Activated naive CD4-positive, alpha-beta T cell treated with Interleukin-2 at 50 U/mL for 16 hours (primary cell): Measurements from ENCODE around the gene MVD.

ENCODE experiments used
- DNase-seq: peaks from one replicate; pipeline ENCODE4 v3.0.0-alpha.2; 2020

The MVD gene

DNA sequence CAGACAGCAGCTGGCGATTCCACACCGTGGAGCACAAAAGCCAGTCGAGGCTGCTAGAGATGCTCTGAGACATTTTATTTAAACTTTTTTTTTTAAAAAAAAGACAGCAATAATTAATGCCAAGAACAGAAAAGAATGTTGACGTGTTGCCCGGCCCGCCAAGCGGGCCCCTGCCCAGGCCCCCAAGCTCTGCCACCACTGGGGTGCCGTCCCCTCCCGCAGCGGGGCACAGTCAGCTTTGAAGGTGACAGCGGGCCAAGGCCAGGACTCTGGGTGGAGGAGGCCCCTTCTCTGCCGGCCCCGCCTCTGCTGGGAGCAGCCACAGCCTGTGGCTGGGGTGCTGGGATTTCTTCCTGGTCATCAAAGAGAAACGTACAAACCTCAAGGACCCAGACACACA, 33.5 kb upstream of the MVD start:
- no peak for DNase-seq

DNA sequence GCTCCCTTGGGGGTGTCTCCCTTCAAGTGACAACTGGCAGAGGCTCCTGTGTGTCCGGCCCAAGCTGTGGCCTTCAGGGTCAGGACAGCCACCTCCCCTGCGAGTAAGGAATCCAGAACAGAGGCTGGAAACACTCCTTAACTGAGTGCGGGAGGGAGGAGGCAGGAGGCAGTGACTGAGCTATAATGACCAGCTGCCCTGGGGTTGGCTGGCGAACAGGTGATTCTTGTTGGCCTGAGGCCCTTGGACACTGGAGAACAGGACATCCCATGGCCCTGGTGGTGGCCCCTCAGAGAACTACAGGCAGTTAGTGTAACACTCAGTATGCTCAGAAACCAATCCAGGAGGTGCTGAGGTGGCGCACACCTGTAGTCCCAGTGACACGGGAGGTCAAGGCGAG, 32.9 kb upstream of the MVD start:
- DNase-seq, result no peak

DNA sequence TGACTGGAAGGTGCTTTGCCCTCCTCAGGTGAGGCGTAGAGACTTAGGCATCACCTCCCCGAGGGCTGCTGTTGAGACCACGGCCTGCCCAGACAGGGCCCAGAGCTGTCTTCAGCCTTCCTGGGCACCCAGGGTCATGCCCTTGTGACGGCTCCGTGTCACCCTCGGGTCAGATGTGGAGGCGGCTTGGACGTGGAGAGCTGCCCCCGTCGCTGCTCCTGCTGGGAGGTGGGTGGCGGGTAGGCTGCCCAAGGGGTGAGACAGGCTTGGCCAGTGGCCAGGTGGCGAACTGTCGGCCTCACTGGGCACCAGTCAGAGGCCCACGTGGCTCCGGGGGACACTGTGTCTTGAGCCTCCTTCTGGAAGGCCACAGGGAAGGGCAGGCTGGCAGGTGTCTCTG, 32.3 kb upstream of the MVD start:
- DNase-seq, result no peak

DNA sequence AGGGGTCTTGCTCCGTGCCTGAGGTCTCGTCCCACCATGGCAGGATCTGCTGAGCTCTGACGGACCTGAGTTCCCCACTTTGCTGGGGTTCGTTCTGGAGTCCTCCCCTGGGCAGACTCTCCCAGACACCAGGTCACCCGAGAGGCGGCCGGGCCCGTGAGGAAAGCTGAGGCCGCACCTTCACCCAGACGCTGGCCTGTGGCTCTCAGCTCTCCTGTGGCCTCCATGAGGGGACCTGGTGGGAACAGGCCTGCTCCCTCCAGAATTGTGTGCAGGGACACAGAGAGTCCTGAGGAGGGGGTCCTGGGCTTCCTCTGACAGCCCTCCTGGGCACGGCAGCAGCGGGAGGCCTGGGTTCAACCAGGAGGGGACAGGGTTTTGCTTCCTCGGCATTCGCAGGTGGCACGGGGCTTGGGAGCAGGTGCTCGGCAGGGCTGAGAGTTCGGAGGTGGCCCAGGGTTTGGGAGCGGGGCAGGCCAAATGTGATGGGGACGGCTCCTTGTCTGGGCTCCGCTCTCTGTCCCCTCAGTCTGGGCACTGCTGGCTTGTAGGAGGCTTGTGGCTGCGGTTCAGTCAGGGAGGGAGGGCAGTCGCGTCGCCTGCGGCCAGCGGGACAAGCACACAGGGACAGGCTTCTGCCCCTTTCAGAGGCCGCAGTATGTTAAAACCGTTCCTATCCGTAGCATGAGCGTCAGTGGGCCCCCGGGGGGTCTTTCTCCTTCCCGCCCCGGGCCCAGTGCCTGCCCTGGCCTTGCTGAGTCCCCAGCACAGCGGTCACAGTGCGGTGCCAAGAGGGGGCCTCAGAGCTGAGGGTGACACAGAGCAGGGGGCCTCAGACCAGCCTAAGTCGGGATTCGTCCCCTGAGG, 31.6 kb upstream of the MVD start:
- no peak for DNase-seq

DNA sequence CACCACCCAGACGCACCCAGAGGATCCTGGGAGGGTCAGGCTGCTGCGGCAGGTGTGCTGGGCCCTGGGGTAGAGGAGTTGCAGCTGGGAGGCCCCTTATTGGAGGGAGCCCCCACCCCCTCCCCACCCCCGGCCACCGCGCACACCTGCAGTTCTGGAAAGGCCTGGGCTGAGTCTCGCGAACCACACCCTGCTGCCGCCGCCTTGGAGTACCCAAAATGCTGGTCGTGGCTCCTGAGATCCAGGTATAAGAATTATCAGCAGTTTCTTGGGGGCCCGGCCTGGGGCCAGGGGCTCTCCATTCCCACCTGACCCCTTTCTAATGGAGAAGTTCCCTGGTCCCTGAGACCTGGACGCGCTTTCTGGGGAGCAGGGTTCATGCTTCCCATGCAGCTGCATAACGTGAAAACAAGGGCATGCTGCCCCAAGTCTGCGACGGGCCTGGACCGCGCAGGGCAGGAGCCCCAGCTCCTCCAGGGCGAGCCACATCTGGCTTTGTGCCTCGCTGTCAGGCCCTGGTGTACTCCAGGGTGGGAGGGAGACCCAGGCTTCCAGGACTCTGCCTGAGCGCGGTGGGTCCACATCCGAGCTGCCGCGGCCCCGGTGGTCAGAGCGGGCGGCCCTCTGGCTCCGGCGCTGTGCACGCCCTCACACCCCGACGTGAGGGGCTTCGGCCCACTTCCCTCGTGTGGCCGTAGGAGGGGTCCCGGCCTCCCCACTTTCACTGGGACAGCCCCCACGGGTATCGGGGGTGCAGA, 30.7 kb upstream of the MVD start:
- no peak for DNase-seq

DNA sequence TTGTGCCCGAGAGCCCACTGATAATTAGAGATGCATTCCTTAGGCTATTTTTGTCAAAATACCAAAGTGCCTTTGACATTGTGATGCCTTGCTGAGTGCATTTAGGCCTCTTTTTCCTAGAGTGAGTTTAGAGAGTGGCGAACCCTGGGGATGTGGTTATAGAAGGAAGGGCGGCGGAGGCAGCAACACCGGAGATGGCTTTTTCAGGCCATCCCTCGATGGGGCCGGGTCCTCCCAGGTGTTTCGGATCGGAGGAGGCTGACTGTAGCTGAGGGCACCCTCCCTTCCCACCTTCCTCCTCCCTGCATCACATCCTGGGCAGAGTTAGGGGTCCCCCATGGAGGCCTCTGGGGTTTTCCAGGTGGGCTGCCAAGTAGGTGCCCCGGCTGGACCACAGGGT, 30.0 kb upstream of the MVD start:
- DNase-seq, result no peak

DNA sequence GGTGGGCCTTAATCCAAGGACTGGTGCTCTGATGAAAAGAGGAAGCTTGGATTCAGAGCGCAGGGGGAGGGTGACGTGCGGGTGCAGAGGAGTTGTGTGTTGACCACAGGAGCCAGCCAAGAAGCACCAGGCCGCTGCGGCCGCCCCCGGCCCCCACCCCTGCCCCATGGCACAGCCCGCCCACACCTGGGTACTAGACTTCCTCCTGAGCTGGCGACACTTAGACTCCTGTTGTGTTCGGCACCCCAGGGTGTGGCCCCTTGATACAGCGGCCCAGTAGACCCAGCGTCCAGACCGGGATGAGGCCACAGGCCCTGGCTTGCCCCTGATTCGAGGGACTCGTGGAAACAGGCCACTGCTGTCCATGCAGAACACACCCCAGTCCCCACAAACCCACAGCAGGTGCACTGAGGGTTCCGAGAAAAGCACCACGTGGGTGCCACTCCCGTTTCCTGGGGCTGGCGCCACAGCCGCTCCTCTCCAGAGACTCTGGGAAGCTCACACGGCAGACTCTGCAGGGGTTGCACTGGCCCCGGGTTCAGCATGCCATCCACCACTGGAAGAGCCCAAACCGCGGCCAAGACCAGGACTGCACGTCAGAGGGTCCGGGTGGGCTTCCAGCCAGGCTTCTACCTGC, 29.2 kb upstream of the MVD start:
- DNase-seq, result peak; percentile 32

DNA sequence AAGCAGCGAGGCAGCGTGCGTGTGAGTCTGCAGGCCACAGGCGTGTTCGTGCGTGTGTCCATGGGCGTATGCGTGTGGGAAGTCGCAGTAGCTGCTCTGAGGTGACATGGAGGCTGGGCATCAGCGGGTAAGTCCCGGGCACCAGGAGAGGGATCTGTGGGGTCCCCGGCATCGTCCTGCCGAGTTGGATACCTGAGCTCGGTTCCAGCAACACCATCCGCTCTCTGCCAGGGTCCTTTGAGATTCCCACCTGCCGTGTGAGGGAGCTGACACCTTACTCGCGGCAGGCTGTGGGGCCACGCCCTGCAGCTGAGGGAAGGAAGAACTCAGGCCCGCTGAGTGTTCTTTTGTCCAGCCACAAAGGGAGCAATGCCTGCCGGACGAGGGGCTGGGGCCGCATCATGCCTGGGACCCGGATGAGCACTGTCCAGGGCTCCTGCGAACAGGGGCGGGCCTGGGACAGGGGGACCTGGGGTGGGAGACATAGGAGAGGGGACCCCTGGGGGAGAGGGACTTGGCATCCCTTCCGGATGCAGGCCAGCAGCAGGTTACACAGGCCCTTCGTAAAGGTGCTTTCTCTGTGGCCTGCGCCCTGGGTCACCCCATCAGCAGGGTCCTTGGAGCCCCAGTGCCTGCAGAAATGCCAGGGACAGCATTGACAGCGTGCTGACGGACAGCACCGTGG, 28.4 kb upstream of the MVD start:
- no peak for DNase-seq

DNA sequence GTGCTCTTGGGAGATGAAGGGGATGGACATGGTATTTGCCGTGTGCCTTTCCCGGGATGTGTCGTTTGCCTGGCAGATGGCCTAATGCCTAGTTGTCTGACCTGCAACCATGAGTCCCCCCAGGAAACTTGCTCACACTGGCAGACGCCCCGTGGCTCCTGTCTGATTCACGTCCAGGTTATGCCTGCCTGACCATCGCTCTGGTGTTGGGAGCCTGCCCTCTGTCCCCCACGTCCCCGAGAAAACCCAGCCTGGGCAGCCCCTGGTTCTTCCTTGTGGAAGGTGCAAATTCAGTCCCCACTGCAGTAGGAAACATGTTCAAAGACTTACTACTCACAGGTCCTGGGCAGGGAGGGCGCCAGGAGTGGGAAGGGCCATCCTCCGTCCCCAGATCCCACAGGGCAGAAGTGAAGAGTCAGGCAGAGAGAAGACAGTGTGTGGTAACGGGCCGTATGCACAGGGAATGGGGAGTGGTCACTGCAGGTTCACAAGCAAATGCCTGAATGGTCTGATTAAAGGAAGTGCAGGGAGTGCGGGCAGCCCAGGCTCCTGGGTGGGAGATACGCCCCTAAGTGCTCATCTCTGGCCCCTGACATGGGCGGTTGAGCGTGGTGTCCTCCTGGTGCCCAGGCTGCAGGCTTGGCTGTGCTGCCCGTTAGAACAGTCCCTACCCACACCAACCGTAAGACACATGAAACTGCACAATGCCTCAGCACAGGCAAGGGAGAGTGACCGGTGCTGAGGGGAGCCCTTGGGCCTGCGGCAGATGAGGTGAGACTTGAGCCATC, 27.6 kb upstream of the MVD start:
- no peak for DNase-seq

DNA sequence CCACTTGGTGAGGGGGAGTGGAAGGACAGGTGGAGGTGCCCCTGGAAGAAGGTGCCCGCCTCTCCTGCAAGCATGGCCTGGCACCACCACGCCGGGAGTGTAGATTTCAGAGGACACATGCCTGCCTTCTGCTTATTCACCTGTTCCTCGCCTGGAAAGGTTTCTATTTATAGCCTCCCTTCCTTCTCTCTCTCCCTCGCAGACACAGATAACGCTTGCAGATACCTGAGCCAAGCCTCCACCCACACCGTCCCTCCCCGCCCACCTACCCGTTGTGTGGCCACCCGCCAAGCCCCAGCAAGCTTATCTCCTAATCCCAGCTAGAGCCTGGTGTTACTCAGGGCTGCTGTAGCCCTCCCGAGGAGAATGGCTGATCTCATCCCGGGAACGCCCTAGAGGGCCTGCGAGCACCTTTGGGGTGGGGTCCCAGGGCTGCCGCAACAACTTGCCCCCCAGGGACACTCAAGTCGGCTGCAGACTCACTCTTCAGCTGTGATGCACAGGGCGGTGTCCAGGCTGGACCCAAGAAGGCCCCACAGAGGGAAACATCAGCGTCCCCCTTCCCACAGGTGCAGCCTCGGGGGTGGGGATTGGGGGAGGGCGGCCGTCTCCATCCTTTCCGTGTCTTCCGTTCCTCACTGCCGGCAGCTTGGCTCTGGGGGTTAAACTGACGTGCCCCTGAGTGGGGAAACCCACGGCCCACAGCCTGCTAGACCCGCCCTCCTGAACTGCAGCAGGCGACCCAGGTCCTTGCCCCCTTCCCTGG, 25.3 kb upstream of the MVD start:
- DNase-seq, result no peak

DNA sequence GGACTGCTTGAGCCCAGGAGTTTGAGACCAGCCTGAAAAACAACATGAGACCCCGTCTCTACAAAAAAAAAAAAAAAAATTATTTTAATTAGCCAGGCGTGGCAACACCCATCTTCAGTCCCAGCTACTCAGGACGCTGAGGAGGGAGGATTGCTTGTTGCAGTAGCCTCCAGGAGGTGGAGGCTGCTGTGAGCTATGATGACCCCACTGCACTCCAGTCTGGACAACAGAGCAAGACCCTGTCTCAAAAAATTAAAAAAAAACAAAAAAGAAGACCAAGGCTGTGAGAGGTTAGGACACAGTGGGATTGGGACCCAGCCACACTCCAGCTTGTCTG, 24.8 kb upstream of the MVD start:
- DNase-seq, result no peak

DNA sequence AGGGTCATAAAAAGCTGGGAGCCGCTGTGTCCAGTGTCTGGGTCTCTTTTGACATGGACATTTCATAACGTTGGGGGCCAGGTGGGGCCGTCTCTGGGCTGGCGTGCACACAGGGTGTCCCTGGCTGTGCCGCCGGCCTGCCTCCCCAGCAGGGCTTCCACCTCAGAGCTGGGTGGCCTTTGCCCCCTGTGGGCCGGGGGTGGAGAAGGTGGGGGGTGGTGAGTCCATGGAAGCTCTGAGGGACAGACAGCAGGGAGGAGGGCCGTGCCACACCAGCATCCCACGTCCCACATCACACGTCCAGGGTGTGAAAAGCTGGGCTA, 24.3 kb upstream of the MVD start:
- DNase-seq, result no peak

DNA sequence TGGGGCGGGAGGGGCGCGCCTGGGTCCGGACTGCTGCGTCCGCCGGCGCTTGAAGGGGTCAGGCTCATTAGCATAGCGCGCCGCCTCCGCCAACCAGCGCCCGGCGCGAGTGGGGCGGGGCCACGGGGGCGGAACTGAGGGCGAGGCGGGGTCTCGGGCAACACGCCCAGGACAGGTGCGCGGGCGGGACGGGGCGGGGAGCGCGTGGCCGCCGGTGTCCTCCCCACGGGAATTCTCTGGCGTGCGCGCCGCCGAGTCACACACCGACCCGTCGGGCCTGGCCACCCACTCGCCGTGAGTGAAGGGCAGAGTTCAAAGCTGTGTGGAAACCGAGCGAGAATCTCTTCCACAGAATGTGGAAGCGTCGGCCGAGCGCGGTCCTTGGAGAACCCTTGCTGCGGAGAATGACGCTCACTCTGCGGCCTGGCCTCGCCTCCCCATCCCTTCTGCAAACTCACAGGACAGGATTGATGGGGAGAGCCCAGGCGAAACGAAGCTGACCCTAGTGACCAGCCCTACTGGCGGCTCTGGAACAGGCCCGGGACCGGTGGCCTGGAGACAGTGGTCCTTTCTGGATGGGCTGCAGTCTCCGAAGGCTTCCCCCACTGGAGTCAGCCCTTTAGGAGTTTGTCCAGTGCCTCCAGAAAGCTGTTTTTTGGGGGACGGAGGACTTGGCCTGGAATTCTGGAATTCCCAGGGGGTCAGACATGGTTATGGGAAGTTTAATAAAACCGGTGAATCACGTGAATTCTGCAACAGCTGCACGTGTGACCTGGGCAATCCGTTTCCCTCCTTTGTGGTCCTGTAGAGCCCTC, 23.8 kb upstream of the MVD start, which contains the start of gene SNAI3:
SNAI3 (minus strand) TSS at position 69 of the 815 bp plus-strand sequence. CDS start 101 bp downstream, outside the sequence.
- DNase-seq, result peak; percentile 90

DNA sequence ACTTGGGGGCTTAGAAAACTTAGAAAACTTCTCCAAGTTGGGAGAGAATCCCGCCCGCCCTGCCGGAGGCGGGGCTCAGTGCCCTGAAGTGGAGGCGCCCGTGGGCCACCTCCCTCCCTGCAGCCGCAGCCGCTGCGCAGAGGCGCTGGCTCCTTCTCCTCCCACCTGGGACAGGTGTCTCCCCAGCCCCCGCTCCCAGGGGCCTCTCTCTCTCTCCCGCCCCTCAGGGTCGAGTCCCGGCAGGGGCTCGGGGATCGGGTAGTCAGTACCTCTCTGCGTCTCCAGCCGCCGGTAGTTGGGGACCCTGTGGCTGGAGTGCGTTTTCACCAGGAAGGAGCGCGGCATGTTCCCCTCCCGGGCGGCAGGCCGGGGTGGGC, 23.2 kb upstream of the MVD start:
- peak; percentile 50 for DNase-seq

DNA sequence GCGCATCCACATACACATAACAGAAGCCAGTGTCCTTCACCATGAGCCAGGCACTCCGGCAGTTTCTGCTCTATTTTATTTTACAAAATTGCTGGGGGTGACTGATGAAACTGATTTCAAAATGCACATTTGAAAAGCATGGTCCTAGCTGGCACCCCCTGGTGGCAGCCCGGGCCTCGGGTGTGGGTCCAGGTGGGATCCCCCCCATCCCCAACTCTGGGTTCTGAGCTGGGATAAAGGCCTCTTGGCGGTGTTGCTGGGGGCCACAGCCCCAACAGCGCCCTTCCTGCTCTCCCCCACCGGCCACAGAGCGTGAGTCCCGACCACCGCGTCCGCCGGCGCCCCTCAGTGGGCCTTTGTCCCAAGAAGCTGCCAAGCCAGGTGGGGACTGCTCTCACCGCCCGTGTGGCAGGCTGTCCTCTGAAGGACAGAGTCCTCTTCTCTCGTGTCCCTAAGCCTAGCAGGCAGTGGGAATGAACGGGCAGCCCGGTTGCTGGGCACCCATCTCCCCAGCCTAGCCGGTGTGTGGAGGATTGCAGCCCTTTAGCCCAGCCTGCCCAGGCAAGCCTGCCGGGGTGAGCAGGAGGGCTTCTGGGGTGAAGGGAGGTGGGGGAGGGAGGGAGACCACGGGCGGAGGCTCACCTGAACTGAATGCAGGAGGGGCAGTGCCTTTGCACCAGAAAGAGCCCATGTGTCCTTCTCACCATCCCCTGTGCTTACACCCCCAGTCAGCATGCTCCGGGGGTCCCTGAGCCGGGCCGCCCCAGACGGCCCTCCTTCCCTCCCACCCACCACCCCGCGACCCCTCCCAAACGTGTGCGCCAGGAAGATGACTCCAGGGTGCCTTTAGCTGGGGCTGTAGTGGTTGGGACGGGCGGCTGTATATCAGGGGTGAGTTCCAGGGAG, 22.5 kb upstream of the MVD start:
- DNase-seq, result peak; percentile 73

DNA sequence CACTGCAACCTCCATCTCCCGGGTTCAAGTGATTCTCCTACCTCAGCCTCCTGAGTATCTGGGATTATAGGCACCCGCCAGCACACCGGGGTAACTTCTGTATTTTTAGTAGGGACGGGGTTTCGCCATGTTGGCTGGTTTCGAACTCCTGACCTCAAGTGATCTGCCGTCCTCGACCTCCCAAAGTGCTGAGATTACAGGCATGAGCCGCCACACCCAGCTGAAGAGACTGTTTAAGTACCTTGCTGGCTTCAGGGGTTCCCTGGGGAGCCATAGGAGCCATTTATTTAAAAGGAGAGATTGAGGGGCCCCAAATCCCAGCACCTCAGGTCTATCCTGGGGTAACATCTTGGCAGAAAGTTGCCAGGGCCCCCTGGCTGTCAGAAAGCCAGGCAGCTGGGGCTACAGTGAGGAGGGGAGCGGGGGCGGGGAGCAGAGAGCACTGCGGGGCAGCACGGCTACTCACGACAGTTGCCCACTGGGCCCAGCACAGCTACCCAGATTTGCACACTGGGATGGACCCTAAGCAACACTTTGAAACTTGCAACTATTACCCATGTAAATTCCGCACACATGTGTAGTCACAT, 21.8 kb upstream of the MVD start:
- DNase-seq, result no peak

DNA sequence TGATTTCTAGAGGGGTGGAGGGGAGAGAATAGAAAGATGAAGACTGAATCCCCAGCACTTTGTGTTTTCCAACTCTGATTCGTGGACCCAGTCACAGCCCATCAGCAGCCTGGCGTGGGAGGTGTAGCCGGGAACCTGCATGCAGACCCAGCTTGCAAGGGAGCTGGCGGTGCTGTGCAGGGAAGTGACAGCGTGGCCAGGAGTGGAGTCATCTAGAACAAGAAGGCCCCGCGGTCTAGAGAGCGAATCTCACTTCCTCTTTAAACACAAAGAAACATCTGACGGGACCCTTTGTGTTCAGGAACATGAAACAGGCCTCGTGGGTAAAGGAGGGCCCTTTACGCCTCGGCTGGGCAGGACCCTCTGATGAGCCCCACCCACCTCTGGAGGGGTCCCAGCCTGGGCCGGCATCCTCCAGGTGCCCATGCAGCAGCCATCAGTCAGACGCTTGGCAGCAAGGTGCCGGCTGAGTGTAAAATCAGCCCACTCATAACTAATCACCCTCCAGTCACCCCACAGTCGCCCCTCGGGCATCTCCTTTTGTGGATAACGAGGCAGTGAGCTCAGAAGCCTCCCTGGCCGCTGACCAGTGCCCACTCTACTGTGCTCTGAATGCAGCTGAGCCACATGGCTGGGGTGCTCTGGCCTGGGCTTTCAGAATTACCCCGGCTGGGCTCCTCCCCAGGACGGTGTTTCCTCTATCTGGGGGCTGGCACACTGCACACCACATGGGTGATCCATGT, 19.0 kb upstream of the MVD start:
- DNase-seq, result peak; percentile 70

DNA sequence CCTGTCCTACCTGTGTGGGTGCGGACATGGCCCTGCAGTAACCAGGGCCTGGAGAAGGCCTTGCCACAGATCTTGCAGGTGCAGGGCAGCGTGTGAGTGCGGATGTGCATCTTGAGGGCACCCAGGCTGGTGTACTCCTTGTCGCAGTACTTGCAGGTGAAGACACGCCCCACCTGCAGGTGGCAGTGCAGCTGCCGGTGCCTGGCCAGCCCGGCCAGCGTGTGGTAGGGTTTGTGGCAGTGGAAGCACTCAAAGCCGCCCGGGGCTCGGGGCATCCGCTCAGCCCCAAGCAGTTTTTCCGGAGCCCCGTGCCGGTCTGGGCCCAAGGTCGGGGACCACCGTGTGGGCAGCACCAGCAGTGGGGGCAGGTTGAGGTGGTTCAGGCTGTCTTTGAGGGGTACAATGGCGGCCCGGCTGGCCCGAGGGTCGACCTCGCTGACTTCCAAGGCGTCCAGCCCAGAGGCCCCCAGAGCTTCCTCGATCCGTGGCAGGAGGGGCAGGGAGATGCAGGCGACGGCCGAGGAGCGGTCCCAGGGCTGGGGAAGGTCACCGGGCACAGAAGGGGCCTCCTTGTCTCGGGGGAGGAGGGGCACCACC, 18.3 kb upstream of the MVD start:
- DNase-seq, result peak; percentile 48
